Endothelial cell of umbilical vein (primary cell): ENCODE measurements around the gene TK2. TPM values are rescaled to one million over a fixed set of nuclear protein-coding genes. Genes with fewer than 3 reads are reported as not detected.

Source experiments
- BruUV-seq: library from RNA; stranded (reverse); fragments of 400-500 nt; replicated peaks from 2 replicates; lab custom pipeline; 2021; lab: Mats Ljungman, UMichigan
- CTCF ChIA-PET: fragments of 300-600, 350-600 bp; sonication (Branson Sonifier 250); formaldehyde crosslinking; loops from one replicate; lab custom pipeline; 2021; ENCODE audit warnings: antibody characterized with exemption, inconsistent platforms; lab: Charles Lee
- POLR2A ChIA-PET: fragments of 300-600, 350-600 bp; sonication (Branson Sonifier 250); formaldehyde crosslinking; loops from one replicate; lab custom pipeline; 2021; ENCODE audit warnings: antibody characterized with exemption, inconsistent platforms; lab: Charles Lee
- DNase-seq: peaks from one replicate; pipeline ENCODE4 v3.0.0-alpha.2; 2011; ENCODE audit warnings: low read depth, low spot score
- FAIRE-seq: peaks from 2 replicates; lab custom pipeline; 2011; peaks lifted over from hg19 to GRCh38; lab: Jason Lieb, UNC
- H2AFZ ChIP-seq: 2 replicates; pipeline ENCODE4 v1.6.0; 2012; ENCODE audit warnings: low read depth, low read length, control low read depth, inconsistent platforms
- H3K27ac ChIP-seq: 2 replicates; pipeline ENCODE4 v1.5.1; 2011; ENCODE audit warnings: low read depth, mild to moderate bottlenecking, control low read depth, low read length, moderate library complexity; ENCODE audit not compliant: insufficient read depth
- H3K27me3 ChIP-seq, 2 experiments: 2 replicates each; pipeline versions ENCODE4 v1.6.0 to v1.6.1; 2011; ENCODE audit warnings: low read length in 2 of 2, mixed read lengths in 1 of 2; ENCODE audit not compliant: control insufficient read depth in 2 of 2, insufficient read depth in 2 of 2
- H3K36me3 ChIP-seq, 2 experiments: 2 replicates in 1 of 2; 3 replicates in 1 of 2; pipeline ENCODE4 v1.5.1; 2011; ENCODE audit warnings: low read length in 2 of 2, mild to moderate bottlenecking in 1 of 2, moderate library complexity in 1 of 2; ENCODE audit not compliant: control insufficient read depth in 2 of 2, insufficient read depth in 2 of 2; ENCODE audit errors: extremely low read depth in 1 of 2
- H3K4me1 ChIP-seq: 3 replicates; pipeline ENCODE4 v1.5.1; 2011; ENCODE audit warnings: mild to moderate bottlenecking, low read length; ENCODE audit not compliant: control insufficient read depth, insufficient read depth; ENCODE audit errors: extremely low read depth
- H3K4me2 ChIP-seq: 2 replicates; pipeline ENCODE4 v1.6.1; 2011; ENCODE audit warnings: low read length, control low read depth, mixed read lengths; ENCODE audit not compliant: insufficient read depth
- H3K4me3 ChIP-seq, 3 experiments: fragments of 200-600 bp in 1 of 3; sonication (generic), shearing (Covaris generic) in 1 of 3; replicated peaks in 1 of 3; 2 replicates each; pipeline ENCODE4 v1.5.1; 2011 to 2016; ENCODE audit warnings: control low read depth in 3 of 3, low read length in 3 of 3, mild to moderate bottlenecking in 2 of 3, inconsistent platforms in 1 of 3, low read depth in 1 of 3, moderate library complexity in 1 of 3; ENCODE audit not compliant: insufficient read depth in 1 of 3
- H3K79me2 ChIP-seq: 2 replicates; pipeline ENCODE4 v1.6.0; 2012; ENCODE audit warnings: low read length, inconsistent platforms; ENCODE audit not compliant: control insufficient read depth, insufficient read depth
- H3K9ac ChIP-seq: replicated peaks from 2 replicates; pipeline ENCODE3; 2011; ENCODE audit warnings: low read length, control low read depth; ENCODE audit not compliant: insufficient read depth; ENCODE audit errors: extremely low read depth
- H3K9me1 ChIP-seq: replicated peaks from 3 replicates; pipeline ENCODE4 v1.6.0; 2011; ENCODE audit warnings: mild to moderate bottlenecking, low read length; ENCODE audit not compliant: control insufficient read depth, insufficient read depth; ENCODE audit errors: extremely low read depth
- H3K9me3 ChIP-seq: replicated peaks from 2 replicates; pipeline ENCODE4 v1.5.1; 2012; ENCODE audit warnings: low read length, inconsistent platforms; ENCODE audit not compliant: control insufficient read depth, insufficient read depth
- H4K20me1 ChIP-seq: replicated peaks from 2 replicates; pipeline ENCODE3; 2011; ENCODE audit warnings: mild to moderate bottlenecking, low read length; ENCODE audit not compliant: control insufficient read depth, insufficient read depth; ENCODE audit errors: extremely low read depth
- FOS ChIP-seq: IDR thresholded peaks from 2 replicates; pipeline ENCODE4 v1.6.1; 2011; ENCODE audit warnings: mild to moderate bottlenecking, low read length, moderate library complexity, borderline replicate concordance; ENCODE audit not compliant: insufficient read depth
- MYC ChIP-seq: IDR thresholded peaks from one replicate; pipeline ENCODE4 v1.6.1; 2011; ENCODE audit warnings: mild to moderate bottlenecking, low read depth, low read length
- POLR2AphosphoS5 ChIP-seq: IDR thresholded peaks from 2 replicates; pipeline ENCODE4 v1.6.1; 2012; ENCODE audit warnings: low read depth, mild to moderate bottlenecking, control low read depth, low read length, moderate library complexity; ENCODE audit not compliant: insufficient read depth
- dilution Hi-C: fragments of 300-500 bp; cut with MboI; formaldehyde crosslinking; loops from one replicate; pipeline ENCODE4 v1.15.0; 2019; ENCODE audit warnings: low sequenced_read_pairs; ENCODE audit not compliant: extremely low pct_ligation_motif_present
- intact Hi-C: fragments of 100-400 bp; cut with micrococcal nuclease; formaldehyde crosslinking; loops from one replicate; pipeline ENCODE4 v1.10.0; 2022
- polyA plus RNA-seq, 4 experiments: library from polyadenylated mRNA; depleted of rRNA in 3 of 4; stranded (reverse) in 3 of 4; unstranded in 1 of 4; fragments of >200 nt; gene quantifications; 2 replicates each; pipeline versions ENCODE4 v1.2.1 to v1.2.3, GENCODE V29; 2011 to 2012; ENCODE audit warnings: missing spikeins in 1 of 4
- total RNA-seq: library from RNA; stranded (reverse); gene quantifications from 2 replicates; pipeline ENCODE4 v1.2.3, GENCODE V29; 2021
- TF ChIP-seq, protein P1 (sequence below), 2 donors: IDR thresholded peaks; 1 replicate in 1 of 2; 2 replicates in 1 of 2; pipeline ENCODE4 v1.5.1; 2011; ENCODE audit warnings: low read length in 2 of 2, mild to moderate bottlenecking in 2 of 2, moderate library complexity in 2 of 2, control low read depth in 1 of 2, inconsistent platforms in 1 of 2, low read depth in 1 of 2; ENCODE audit not compliant: insufficient read depth in 1 of 2; ENCODE audit errors: extremely low read depth in 1 of 2

Gene TK2
- total and polyA plus RNA-seq, 2 donors (not counting 3 experiments of a cell fraction or from before 2014, with no cell fraction given): 12.1 to 25.2 TPM

DNA sequence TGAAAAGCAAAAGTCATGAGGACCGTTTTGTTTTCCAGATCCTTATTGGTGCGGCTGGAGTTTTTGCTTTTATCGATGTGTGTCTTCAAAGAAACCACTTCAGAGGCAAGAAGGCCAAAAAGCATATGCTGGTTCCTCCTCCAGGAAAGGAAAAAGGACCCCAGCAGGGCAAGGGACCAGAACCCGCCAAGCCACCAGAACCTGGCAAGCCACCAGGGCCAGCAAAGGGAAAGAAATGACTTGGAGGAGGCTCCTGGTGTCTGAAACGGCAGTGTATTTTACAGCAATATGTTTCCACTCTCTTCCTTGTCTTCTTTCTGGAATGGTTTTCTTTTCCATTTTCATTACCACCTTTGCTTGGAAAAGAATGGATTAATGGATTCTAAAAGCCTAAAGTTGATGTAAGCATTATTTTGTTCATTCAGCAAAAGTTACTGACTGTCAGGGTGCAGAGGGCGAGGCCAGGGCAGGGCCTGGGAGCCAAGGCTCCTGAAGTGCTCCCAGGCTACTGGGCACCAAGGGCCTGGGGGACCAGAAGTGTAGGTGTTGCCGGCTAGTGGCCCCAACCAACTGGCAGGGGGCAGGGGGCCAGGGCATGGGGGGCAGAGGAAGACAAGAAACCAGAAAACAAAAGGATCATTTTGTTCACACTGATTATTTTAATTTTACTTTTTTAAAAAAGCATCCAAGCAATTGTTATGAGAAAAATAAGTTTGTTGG lies 38.1 kb upstream of the TK2 start:
- Histone ChIP-seq H4K20me1 (no peaks in the 10 kb centered on the region), H3K27me3 (no peaks in the 10 kb centered on the region), H3K9me3 (no peaks in the 10 kb centered on the region), H2AFZ (no peak overlapping the region), H3K9me1 (no peaks in the 10 kb centered on the region), H3K4me1 (peaks cover 7% of the 10 kb centered on the region), H3K79me2 (no peaks in the 10 kb centered on the region), H3K9ac (no peak overlapping the region), H3K4me2 (no peak overlapping the region), H3K27ac (no peak overlapping the region), H3K4me3 (no peak overlapping the region), H3K36me3 (no peaks in the 10 kb centered on the region)
- CTCF ChIA-PET: no interaction called here
- no peak for FAIRE-seq
- no peak for DNase-seq
- no peak for TF ChIP-seq POLR2AphosphoS5
- TF ChIP-seq MYC: no peak
- TF ChIP-seq FOS: no peak
- TF ChIP-seq, protein P1, sequence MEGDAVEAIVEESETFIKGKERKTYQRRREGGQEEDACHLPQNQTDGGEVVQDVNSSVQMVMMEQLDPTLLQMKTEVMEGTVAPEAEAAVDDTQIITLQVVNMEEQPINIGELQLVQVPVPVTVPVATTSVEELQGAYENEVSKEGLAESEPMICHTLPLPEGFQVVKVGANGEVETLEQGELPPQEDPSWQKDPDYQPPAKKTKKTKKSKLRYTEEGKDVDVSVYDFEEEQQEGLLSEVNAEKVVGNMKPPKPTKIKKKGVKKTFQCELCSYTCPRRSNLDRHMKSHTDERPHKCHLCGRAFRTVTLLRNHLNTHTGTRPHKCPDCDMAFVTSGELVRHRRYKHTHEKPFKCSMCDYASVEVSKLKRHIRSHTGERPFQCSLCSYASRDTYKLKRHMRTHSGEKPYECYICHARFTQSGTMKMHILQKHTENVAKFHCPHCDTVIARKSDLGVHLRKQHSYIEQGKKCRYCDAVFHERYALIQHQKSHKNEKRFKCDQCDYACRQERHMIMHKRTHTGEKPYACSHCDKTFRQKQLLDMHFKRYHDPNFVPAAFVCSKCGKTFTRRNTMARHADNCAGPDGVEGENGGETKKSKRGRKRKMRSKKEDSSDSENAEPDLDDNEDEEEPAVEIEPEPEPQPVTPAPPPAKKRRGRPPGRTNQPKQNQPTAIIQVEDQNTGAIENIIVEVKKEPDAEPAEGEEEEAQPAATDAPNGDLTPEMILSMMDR (IDR thresholded peaks at IDR 0.05; ENCODE audit: extremely low read depth in 1 of 2, insufficient read depth in 1 of 2, low read depth in 1 of 2, low read length in 2 of 2): no peak
- POLR2A ChIA-PET: no interaction called here
- BruUV-seq: no TSS peak
- dilution Hi-C loops (no loop called here), intact Hi-C loops (loop anchor here (2.0 to 5.0 kb wide), 3 partner anchors 35 to 181 kb away; partner anchors contain the start of gene CKLF)
